Muscle of back (tissue), 11 donors: ENCODE measurements around the gene FBXL17. TPM values are rescaled to one million over a fixed set of nuclear protein-coding genes. Genes with fewer than 3 reads are reported as not detected.

Experiments used
- DNase-seq, 3 donors: peaks; one replicate each; pipeline versions ENCODE4 v3.0.0 to v3.0.0-alpha.2; 2013
- polyA plus RNA-seq, 10 donors: library from polyadenylated mRNA; unstranded; fragments of 120-200 nt; gene quantifications; one replicate each; pipeline ENCODE4 v1.2.1, GENCODE V29; 2013; ENCODE audit not compliant: insufficient read length in 10 of 10

Gene FBXL17
- polyA plus RNA-seq, 10 donors = 18.6 to 25.6 (median 21.0) TPM

DNA sequence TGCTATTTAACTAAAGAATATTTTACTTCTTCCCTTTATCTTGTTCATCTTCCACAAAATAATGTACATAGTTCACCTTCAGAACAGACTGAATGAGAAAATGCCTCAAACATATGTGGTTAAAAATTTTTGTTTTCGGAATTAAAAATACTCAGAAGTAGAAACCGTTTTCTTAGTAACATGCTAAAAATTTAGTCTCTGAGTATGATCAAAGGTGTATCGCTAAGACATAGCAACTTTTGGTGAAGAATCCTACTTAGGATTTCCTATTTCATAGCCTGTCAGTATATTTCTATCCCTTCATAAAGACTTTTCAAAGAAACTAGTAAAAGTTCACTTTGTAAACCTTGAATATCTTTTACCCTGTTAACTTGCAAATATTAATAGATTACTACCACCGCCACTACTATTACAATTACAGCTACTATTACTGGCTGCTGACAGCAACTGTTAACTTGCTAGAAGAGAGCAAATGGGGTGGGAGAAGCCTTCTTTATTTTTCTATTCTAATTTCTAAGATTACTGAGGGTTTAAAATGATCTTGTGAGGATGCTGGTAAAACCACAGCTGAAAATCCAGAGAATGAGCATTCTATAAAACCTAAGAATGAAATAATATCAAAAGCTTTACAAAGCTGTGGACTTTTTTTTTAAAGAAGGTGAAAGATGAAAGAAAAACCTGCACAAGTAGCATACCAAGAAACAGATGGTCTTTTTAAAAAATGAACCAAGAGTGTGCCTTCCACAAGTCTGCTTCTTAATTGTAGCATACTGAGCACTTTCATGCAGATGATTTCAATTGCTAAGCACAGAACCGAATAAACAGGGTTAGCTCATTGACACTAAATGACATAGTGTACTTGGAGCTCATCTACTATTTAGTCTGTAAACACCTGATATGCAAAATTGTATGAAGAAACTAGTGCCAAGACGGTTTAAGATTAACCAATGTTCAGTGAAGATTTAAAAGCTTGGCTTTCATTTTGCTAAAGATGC is 464.9 kb downstream of the FBXL17 start:
- no peak for DNase-seq

DNA sequence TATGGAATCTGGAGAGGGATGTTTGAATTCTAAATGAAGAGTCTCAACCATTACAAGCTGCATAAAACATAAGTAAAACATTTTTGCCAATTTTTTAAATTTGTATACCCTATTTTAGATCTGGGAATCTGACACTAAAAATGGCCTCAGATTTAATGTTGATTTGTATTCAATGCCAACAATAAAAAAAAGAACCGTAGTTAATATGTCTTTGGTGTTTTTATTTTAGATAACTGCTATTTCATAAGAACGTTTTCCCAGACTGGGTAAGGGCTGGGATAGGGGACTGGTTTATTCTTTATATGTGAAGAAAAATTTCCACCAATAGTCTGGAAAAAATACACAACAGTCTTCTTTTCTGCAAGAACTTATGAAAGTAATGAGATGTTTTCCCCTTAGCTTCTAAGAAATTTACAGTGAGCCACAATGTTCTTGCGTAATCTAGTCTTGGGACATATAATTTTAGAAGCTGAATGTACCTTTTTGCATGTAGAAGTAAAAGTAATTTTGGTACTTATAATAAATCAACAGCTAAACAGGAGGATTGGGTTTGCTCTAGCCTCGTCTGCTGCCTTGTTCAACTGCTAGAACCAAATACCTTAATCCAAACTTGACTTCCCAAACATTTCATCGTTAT is 466.6 kb downstream of the FBXL17 start:
- no peak for DNase-seq

DNA sequence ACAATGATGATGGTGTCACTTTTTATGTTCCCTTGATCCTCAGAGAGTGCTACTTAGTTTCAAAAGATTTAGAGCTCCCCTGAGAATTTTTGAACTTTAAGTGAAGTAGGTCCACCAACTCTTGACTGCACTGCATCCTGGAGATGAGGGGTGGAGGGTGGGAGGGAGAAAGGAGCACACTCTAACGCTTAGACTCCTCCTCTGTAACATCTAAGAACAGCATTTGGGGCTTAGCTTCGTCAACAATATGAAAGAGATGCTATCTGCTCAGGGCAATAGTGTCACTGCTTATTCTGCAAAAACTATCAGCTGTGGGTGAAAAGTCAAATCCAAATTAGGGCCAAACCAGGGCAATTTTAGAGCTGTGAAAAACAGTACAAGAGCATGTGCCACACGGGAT is 468.4 kb downstream of the FBXL17 start:
- no peak for DNase-seq

DNA sequence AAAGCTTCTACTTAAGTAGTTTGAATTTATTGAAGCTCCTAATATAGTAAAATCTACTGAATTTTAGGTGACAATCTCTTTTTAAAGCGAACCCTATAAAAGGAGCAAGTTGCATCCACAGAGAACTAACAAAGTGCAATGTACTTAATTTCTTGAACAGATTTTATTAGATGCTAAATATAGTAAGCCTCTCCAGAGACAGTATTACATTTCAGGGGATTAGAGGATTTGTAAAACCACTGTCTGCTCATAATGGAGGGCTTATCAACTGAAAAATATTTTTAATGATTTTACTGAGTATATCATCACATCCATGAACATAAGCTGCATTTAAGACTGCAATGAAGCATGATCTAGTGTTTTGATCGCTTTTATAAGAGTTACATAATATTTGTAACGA is 481.2 kb downstream of the FBXL17 start:
- no peak for DNase-seq

DNA sequence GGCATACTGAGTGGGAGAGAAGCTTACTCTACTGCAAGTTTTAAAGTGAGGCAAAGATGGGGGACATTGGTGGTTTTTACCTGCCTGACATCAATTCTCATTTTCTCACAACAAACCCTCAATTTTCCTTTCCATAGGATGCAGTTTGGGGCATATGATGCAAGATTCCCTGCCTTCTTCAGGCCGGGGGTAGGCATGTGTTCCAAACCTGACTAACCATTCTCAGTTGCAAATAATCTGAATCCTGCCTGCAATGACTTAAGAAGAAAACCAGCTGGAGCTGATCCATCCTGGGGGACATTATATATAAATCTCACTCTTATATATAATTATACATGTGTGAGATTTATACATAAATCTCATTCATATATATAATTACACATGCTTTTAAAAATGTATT is 487.5 kb downstream of the FBXL17 start:
- DNase-seq = no peak

DNA sequence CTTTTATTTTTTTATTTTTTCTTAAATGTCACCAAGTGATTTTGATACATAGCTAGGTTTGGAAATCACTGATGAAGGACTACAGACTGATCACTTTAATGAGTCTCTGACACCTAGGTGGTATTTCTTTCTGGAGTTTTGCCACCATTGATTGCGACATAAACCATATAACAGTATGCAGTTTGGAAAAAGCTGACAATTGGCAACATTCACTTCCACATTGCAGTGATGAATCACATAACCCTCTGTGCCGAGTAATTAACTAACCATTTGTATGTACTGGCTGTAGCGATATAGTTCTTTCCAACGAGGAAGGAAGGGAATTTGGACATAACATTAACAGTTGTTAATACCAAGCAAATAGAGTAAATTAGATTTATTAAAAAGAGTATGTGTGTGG is 488.3 kb downstream of the FBXL17 start:
- DNase-seq = peak in 2 of 3 donors; percentile 7 to 21

DNA sequence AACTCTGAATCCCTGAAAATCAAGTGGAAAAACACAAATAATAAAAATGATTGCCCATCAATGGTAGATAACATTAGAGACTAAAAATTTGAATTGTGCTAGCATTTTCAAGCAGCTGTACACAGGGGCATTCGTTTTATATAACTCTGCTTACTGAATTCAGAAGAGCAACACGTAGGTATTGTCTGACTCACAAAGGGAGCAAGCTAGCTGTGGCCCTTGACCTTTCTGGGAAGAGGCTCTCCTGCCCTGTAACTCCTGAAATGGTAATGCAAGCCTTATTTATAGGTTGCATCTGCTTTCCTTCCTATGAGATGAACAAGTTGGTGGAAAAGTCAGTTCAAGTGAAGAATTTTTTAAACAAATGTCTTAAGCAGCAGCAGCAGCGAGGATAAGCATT is 492.5 kb downstream of the FBXL17 start:
- no peak for DNase-seq

DNA sequence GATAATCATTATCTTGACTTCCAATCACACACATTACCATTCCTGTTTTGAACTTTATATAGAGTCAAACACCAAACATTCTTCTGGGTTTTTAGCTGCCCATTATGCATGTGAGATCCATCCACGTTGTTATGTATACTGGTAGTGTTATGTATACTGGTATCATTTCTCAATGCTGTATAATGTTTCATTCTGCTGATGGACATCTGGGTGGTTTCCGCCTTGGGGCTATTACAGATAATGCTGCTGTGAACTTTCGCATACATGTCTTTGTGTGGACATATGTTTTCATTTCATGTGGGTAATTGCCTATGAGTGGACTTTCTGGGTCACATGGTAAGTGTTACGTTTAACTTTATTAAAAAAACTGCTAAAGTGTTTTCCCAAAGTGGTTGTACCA is 493.4 kb downstream of the FBXL17 start:
- DNase-seq = no peak

DNA sequence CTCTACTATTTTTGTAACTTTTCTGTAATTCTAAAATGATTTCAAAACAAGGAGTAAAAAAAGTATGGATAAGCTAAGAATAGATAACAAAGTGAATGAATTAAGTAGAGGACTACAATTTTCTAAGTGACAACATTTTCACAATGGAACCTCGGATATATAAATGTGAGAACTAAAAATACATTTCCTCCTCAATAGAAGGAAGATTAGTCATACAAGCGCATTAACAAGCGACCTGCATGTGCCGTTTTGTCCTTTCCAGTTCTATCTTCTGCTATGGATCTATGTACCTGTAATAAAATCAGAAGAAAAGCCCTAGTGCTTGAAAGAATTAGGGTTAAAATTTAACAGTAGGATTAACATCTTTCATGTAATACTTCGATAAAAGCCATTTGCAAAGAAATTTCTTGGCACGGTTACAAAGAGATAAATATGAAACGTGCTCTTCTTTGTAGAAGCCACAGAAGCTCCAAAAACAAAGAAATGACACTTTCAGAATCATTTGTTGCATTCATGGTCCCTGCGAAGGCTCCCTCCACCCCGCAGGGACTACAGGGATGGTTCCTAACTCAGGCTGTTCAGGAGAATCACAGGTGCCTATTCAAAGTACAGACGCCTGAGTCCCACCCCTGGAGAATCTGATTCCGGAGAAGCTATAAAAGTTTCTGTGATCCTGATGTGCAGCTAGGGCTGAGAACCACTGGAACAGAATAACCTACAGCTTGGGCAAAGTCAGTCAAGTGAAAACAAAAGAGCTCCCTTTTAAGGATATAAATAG is 494.5 kb downstream of the FBXL17 start:
- no peak for DNase-seq

DNA sequence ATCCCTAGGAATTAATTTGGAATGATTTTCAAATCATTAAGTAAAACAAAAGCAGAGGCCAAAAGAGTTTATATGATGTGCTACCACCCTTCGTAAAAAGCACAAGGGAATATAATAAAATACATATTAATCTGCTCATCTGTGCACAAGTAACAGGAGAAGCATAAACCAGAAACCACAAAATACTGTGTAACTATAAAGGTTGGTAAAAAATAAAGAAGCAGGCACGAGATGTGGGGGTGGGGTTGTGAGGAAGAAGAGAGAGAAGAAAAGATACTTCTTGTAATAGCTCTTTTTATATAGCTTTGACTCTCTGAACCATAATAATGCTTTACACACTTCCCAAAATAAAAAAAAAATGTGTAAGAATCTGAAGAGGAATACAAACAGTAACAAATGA is 496.3 kb downstream of the FBXL17 start:
- no peak for DNase-seq

DNA sequence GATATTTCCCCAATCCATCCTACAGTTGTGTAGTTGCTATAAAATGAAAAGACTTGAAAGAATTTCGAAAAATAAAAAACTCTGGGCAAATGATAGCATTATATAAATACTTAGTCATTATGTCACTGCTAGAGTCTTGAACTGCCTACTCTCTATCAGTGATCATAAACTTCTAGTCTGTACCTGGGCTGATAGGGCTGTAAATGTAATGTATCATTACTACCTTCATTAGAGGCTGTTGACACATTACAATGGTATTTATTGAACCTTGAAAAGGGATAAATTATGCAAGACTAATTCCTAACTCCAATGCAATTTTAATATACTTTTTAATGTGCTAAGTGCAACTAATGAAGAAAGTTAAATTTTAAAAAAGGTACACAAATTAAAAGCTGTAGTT is 497.0 kb downstream of the FBXL17 start:
- no peak for DNase-seq

DNA sequence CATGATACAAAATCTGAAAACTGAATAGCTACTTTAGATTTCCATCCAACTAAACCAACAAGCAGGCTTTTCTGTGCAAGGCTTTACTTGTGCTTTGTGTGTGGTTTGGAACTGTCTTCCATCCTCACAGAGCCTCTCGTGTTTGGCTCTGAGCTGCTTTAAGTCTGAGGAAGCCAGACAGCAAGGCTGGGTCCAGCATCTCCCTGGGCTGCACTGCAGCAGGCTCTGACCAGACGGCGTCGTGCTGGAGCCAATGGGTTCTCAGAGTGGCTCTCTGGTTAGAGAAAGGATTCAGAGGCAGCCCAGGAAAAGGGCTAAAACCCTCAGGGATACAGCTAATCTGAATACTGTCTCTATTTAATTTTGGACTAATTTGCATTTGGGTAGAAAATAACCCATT is 503.2 kb downstream of the FBXL17 start:
- DNase-seq = peak in 2 of 3 donors; percentile 19 to 48

DNA sequence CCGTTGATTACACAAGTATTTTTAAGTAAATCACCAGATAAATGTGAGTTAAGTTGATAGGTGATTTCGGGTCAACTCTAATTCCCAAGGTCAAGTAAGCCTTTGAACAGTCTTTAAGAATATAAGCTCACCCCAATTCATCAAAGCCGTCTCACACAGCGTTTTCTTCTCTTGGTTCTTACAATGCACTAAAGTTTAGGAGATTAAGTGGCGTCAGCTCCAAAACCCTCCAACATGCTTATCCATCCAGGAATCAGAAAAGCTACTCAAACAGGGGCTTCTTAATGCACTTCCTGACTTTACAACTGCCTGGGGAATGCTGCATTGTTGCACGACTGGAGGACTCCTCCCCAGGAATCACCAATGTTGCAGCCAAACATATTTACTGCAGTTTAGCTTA is 505.0 kb downstream of the FBXL17 start:
- no peak for DNase-seq

DNA sequence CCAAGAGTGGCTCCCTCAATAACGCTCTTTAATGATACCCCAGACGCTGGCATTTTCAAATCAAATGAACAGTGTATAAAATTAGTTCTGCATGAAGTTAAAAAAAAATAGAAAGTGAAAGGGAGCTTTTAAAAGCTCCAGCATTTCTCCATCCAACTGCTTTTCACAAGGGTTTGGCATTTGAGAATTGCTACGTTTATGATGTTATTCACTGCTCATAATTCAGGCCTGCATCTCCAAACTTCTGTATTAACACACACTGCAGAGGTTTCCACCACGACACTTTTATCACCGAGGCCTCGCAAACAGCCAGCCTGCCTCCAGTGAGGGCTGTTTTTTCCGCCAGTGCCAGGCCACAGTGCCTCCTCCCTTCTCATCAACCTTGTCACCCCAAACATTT is 505.6 kb downstream of the FBXL17 start:
- DNase-seq = no peak

DNA sequence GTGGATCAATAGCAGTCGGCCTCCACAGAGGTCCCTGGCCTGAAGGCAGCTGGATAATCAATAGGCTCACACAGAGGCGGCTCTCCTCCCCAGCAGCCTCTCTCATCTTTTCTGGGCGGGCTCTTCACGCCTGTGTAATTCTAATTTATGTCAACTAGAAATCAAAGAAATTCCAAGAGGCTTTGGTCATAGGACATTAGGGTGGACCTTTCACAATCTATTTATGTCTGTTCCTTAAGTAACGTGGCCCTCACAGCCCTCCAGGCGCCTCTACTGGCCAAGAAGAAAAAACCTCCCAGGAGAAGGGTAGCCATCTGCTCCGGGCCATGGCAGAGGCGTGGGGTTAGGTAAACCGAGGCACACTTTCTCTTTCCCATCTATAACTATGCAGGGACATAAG is 506.1 kb downstream of the FBXL17 start:
- no peak for DNase-seq

DNA sequence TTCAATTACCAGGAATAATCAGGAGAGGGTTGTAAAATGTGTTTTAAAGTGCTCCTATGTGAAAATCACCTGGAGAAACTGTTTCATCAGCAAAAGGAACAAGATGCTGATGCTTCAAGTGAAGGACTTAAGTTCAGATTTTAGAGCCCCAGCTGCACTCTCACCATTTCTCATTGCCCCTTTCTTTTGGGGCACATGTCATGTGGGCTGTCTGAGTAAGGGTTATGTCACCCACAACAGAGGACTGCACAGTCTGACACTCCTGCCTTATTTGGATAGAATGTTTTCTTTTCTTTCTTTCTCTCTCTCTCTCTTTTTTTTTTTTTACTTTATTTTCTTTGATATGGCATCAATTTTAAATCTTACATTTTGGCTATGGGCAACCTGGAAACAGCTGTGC is 507.1 kb downstream of the FBXL17 start:
- DNase-seq = no peak

DNA sequence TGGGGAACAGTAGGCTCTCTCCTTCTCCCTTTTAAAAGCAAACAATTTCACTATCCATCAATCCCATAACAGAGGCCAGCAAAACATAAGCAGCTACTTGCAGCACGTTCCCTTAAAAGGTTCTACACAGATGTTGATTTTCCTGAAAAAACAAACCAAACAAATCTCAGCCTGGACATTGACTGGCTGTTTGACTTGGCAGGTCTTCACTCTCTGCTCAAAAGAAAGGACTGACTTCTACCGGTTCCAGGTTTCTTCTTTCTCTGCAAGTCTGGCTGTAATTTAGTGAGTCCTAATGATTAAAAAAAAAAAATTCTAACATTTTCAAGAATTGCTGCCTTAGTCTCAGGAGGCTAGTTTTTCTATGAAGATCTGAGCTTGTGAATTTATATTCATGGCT is 508.0 kb downstream of the FBXL17 start:
- DNase-seq = no peak

DNA sequence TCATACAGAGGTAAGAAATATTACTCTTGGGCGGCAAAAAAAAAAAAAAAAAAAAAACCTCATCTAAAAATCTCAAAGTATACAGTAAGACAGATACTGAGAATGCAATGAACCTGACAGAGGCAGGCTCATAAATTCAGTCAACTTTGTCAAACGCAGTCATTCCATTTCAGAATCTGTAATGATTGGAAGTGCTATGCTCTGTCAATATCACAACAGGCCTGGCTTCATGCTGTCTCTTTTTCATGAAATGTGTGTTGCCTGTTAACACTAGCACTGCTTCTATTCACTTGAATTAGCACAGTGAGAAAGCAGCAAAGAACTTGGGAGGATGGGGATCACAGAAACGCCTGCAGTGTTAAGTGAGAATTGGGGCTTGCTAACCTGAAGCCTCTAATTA is 510.9 kb downstream of the FBXL17 start:
- DNase-seq = no peak

DNA sequence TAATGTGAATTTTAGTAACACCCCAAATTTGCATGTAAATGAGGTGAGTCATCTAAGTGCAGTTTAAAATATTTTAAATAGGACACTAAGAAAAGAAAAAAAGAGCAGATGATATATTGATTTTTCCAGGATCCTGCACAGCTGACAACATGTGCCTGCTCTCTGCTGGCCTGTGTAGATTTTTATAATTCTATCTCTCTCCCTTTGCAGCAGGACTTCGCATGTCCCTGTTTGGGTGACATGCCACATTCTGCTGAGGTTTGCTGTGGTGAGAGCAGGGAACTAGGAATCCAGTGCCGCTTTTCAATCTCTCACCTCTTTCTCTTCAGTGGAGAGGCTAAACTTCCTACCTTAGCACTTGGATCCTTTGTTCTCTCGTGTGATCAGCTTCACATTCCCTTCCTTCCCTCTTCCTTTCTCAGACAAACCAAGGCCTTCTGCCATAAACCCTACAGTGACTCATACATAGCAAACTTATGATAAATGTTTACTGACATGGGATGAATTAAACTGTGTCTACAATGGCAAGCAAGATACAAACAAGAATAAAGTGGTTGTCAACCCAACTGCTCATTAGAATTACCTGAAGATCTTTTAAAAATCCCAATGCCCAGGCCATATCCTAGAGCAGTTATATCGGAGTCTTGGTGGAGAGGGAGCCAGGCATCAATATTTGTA is 512.3 kb downstream of the FBXL17 start:
- DNase-seq = peak in 2 of 3 donors; percentile 18 to 34

DNA sequence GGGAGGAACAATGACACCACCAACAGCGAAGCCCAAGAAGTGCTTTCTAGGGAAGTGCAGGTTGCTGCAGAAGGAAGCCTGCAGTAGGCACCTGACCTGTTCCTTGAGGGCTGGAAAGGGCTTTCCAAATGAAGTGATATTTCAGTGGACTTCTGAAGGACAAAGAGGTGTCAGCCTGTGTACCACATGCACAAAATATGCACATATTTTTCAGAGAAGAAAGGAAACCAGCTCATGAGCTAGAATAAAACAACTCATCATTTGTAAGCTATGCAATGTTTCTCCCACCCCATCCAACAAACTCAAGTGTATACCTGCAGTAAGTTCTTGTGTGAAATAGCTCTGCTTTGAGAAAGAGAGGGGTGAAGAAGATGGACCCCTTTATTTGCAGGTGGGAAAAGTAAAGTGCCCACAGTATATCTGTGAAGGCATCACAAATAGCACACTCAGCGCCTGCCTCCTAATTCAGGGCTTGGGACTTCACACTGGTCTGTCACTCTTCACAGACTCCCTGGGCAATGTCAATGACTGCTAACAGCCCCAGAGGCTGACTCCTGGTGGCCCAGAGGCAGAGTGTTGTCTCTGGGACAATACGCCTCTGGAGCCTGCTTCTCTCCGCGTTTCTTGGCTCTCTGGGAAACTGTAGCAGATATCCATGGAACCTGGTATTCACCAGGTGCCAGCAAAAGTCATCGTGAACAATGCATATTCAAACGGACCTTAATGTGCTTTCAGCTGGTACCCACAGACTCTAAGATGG is 513.1 kb downstream of the FBXL17 start:
- DNase-seq = no peak

DNA sequence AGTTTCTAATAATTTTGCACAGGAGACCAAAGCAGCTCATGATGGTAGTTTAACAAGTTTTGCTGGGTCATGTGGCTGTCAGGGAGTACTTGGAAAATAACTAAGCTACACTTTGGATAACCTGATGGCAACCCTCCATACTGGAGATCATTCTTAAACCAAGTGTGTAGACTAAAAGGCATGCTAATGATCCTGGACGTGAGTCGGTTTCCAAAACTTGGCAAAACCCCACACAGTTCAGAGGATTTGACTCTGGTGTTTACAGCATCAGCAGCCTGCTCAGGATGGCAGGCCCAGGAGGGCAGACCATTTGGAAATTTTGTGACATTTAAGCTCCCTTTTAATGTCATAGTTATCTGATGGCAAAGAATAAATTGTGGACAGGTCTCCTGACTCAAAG is 514.6 kb downstream of the FBXL17 start:
- no peak for DNase-seq
